ENCODE measurements around the gene CFAP45. TPM values are rescaled to one million over a fixed set of nuclear protein-coding genes. Genes with fewer than 3 reads are reported as not detected.
A peak's percentile ranks its signal among the peaks of the same experiment; 100 is the strongest.

CFAP45 gene
- total RNA-seq, 2 donors from 2014 or later: 0.95 to 2.1 TPM

GRCh38 chr1:159938905-159939677, 39.1 kb upstream of the CFAP45 start:
- ATAC-seq (ENCODE audit: insufficient number of reproducible peaks, low FRiP score, low read depth) (no peak), DNase-seq (ENCODE audit: low spot score) (no peak)
- Histone ChIP-seq H3K27ac (no peak overlapping the region), H3K36me3 (no peaks in the 10 kb centered on the region), H3K4me3 (no peak overlapping the region), H3K9me3 (no peaks in the 10 kb centered on the region), H3K27me3 (replicated peaks; ENCODE audit: insufficient read depth) (no peaks in the 10 kb centered on the region), H3K4me1 (ENCODE audit: control insufficient read depth in 1 of 2, low read depth in 2 of 2) (no peaks in the 10 kb centered on the region)
- TF ChIP-seq, protein P1, sequence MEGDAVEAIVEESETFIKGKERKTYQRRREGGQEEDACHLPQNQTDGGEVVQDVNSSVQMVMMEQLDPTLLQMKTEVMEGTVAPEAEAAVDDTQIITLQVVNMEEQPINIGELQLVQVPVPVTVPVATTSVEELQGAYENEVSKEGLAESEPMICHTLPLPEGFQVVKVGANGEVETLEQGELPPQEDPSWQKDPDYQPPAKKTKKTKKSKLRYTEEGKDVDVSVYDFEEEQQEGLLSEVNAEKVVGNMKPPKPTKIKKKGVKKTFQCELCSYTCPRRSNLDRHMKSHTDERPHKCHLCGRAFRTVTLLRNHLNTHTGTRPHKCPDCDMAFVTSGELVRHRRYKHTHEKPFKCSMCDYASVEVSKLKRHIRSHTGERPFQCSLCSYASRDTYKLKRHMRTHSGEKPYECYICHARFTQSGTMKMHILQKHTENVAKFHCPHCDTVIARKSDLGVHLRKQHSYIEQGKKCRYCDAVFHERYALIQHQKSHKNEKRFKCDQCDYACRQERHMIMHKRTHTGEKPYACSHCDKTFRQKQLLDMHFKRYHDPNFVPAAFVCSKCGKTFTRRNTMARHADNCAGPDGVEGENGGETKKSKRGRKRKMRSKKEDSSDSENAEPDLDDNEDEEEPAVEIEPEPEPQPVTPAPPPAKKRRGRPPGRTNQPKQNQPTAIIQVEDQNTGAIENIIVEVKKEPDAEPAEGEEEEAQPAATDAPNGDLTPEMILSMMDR (IDR thresholded peaks at IDR 0.05): no peak

DNA sequence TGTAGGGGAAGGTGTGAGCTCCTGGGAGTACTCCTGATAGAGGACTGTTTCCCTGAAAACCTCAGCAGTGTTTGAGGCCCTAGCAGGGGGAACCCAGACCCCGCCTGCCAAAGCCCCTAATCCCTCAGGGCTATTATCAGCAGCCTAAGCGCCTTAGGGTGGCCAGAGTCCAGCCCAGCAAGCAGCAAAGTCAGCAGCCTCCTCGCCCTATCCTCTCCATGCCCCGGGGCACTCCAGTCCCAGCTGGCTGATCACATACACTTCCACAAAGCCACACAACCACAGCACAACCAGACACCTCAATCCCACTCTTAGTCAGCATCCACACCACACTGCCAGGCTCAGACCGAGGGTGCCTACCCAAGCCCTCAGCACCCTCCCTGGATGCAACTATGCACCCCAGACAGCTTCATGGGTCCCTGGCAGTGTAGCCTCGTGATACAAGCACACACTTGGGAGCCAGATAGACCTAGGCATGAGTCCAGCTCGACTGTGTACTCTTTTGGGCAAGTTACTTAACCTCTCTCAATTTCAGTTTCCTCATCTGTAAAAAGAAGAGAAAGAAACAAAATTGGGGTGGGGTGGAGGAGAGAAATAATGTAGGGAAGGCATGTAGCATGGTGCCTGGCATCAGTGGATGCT, 38.4 kb upstream of the CFAP45 start:
- H3K36me3 ChIP-seq: no peaks in the 10 kb centered on the region
- ATAC-seq (ENCODE audit: insufficient number of reproducible peaks, low FRiP score, low read depth): no peak
- no peak for DNase-seq (ENCODE audit: low spot score)
- TF ChIP-seq, protein P1 (IDR thresholded peaks at IDR 0.05): no peak
- H3K4me3 ChIP-seq: no peak overlapping the region
- no peak overlapping the region for H3K27ac ChIP-seq
- no peaks in the 10 kb centered on the region for H3K4me1 ChIP-seq (ENCODE audit: control insufficient read depth in 1 of 2, low read depth in 2 of 2)
- H3K9me3 ChIP-seq: no peaks in the 10 kb centered on the region
- H3K27me3 ChIP-seq (replicated peaks; ENCODE audit: insufficient read depth): no peaks in the 10 kb centered on the region

DNA sequence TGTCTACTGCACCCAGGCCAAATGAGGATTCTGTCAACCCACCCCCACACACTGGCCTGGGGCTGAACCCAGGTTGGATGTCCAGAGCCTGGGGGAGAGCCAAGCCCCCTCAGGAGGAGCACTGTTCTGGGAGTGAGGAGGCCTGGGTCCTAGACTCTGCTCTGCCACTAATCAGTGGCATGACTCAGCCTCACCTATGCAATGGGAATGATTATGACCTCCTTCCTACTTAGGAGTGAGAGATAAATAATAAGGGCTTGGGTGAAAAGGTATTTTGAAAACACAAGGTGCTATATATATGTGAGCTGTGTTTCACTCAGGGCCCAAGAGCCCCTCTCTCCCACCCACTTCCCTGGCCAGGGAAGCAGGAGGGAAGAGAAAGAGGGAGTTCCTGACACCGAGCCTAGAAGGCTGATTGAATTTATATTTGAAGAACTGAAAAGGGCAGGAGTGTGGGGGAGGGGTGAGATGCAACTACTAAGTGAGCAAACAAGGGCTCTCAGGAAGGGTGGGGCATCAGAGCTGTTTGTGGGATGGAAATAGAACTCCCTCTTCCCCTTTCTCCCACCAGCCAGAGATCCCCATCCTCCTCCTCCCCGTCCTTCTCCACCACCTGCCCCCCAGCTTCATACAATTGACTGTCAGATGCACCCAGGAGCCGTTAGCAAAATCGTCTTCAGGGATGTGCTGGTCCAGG, 37.2 kb upstream of the CFAP45 start:
- ATAC-seq (ENCODE audit: insufficient number of reproducible peaks, low FRiP score, low read depth) (no peak), DNase-seq (ENCODE audit: low spot score) (no peak)
- Histone ChIP-seq H3K4me3 (no peak overlapping the region), H3K27ac (no peak overlapping the region), H3K4me1 (ENCODE audit: control insufficient read depth in 1 of 2, low read depth in 2 of 2) (no peaks in the 10 kb centered on the region), H3K36me3 (no peaks in the 10 kb centered on the region), H3K27me3 (replicated peaks; ENCODE audit: insufficient read depth) (no peaks in the 10 kb centered on the region), H3K9me3 (no peaks in the 10 kb centered on the region)
- TF ChIP-seq, protein P1 (IDR thresholded peaks at IDR 0.05): no peak

DNA sequence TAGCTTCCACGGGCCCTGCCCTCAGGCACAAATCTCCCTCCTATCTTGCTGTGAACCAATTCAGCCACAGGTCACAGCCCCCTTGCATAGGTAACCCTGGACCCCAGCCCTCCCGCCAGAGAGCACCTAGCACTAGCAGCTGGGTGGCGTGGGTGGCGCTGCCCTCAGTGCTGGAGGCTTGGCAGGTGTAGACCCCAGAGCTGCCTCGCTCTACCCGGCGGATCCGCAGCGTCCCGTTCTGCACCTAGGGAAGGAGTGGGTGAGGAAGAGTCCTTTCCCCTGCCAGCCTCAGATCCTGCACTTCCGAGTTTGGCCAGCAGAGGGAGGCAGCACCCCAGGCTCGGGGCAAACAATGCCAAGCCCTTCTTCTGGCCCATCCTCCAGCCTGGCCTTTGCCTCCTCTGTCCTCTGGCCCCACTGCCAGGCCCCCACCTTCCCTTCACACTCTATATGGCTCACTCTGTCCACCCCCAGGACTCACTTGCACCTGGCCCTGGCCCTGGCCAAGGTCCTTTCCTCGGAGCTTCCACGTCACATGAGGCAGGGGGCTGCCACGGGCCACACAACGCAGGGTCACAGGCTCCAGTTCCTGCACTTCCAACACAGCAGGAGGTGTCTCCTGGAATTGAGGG, 36.4 kb upstream of the CFAP45 start:
- no peak overlapping the region for H3K27ac ChIP-seq
- H3K36me3 ChIP-seq: no peaks in the 10 kb centered on the region
- DNase-seq (ENCODE audit: low spot score) (no peak), ATAC-seq (ENCODE audit: insufficient number of reproducible peaks, low FRiP score, low read depth) (no peak)
- no peaks in the 10 kb centered on the region for H3K4me1 ChIP-seq (ENCODE audit: control insufficient read depth in 1 of 2, low read depth in 2 of 2)
- H3K4me3 ChIP-seq: no peak overlapping the region
- H3K9me3 ChIP-seq: no peaks in the 10 kb centered on the region
- H3K27me3 ChIP-seq (replicated peaks; ENCODE audit: insufficient read depth): no peaks in the 10 kb centered on the region
- TF ChIP-seq, protein P1 (IDR thresholded peaks at IDR 0.05): peak; percentile 97
